NCI-H82 (cell line): ENCODE data around the gene PRMT2.
"Not testable (repeated sequence)": the region's sequence is repeated elsewhere in the genome, so short reads cannot be mapped to it uniquely, and the experiment has no call there.

ENCODE experiments used
- DNase-seq: peaks from one replicate; lab custom pipeline; 2025; lab: John Stamatoyannopoulos, UW

Gene PRMT2

GRCh38 chr21:46668904-46669303, 33.4 kb downstream of the PRMT2 start:
- not testable (repeated sequence) for DNase-seq

DNA sequence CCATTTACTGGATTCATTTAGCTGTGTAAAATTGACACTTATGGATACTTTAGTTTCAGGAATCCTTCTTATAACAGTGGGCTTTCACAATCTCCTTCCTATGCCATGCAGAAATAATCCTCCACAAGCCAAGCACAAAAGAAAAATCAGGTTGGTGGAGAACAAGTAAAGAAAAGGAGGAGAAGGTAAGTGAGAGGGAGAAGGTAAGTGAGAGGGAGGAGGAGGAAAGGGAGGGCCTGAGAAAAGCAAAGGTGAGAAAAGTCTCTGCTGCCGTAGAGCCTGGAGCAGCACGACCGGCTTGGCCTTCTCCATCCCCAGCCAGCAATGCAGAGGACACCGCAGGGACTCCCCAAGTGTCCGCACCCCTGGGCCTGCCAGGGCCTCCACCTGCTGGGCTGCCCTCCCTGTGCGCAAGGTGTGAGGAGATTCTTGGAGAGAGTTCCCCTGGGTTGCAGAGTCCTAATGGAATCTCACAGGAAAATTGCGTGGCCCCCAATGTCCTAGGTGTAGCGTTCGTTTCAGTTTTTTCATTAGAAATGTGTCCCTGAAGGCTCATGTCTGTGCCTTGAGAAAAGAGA, 39.0 kb downstream of the PRMT2 start:
- no peak for DNase-seq

DNA sequence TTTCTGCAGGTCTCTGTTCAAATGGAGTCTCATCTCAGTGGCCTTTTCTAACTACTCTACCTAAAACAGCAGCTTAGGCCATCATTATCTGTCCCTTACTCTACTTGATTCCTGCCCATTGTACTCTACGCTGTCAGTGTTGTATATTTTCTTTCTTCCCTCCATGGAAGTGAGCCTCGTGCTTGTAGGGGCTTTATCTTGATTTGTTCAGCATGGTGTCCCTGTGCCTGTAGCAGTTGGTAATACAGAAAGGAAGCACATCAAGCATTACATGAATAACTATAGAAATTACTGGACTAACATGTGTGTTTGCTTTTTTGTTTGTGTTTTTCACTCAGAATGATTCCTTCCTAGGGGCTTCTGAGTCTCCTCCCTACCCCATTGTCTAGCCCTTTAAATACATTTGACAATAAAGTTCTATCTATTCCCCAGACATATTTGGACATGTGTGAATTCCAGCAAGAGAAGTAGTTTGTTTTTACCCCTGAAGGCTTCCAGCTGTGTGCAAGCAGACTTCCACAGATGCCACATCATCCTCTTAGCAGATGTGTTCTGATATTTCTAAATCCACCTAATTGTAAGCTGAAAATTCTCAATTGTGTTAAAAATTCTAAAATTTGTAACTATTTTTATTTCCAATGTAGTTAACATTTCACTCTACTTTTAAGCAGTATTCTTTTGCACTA, 40.3 kb downstream of the PRMT2 start:
- no peak for DNase-seq

GRCh38 chr21:46676542-46676941, 41.1 kb downstream of the PRMT2 start:
- DNase-seq = not testable (repeated sequence)

GRCh38 chr21:46681593-46681992, 46.1 kb downstream of the PRMT2 start:
- not testable (repeated sequence) for DNase-seq

DNA sequence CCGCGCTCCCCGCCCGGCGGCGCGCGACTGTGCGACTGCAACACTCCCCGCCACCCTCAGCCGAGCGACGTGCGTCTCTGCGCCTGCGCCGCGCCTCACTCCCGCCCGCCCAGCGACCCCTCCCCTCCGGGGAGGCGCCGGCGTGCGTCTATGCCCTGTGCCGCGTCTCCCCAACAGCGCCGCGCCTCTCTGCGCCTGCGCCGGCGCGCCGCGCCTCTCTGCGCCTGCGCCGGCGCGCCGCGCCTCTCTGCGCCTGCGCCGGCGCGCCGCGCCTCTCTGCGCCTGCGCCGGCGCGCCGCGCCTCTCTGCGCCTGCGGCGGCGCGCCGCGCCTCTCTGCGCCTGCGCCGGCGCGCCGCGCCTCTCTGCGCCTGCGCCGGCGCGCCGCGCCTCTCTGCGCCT, 63.2 kb downstream of the PRMT2 start:
- DNase-seq = not testable (repeated sequence)

DNA sequence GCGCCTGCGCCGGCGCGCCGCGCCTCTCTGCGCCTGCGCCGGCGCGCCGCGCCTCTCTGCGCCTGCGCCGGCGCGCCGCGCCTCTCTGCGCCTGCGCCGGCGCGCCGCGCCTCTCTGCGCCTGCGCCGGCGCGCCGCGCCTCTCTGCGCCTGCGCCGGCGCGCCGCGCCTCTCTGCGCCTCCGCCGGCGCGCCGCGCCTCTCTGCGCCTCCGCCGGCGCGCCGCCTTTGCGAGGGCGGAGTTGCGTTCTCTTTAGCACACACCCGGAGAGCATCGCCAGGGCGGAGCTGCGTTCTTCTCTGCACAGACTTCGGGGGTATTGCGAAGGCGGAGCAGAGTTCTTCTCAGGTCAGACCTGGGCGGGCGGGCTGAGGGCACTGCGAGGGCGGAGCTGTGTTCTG, 63.6 kb downstream of the PRMT2 start:
- DNase-seq = not testable (repeated sequence)
